GM19023 (cell line): ENCODE results near the gene ABCD1.
"Not testable (repeated sequence)": the region's sequence is repeated elsewhere in the genome, so short reads cannot be mapped to it uniquely, and the experiment has no call there.

ENCODE experiments used
- ATAC-seq: cut with Tn5 transposase; IDR thresholded peaks from one replicate; pipeline ENCODE4 v1.9.1; 2021; ENCODE audit warnings: mild to moderate bottlenecking, moderate library complexity; ENCODE audit not compliant: unreplicated experiment

Gene ABCD1

GRCh38 chrX:153707406-153707805, 17.2 kb upstream of the ABCD1 start:
- ATAC-seq = no peak

- no peak for ATAC-seq
Observed at GRCh38 chrX:153708415-153708814, 16.2 kb upstream of the ABCD1 start.

DNA sequence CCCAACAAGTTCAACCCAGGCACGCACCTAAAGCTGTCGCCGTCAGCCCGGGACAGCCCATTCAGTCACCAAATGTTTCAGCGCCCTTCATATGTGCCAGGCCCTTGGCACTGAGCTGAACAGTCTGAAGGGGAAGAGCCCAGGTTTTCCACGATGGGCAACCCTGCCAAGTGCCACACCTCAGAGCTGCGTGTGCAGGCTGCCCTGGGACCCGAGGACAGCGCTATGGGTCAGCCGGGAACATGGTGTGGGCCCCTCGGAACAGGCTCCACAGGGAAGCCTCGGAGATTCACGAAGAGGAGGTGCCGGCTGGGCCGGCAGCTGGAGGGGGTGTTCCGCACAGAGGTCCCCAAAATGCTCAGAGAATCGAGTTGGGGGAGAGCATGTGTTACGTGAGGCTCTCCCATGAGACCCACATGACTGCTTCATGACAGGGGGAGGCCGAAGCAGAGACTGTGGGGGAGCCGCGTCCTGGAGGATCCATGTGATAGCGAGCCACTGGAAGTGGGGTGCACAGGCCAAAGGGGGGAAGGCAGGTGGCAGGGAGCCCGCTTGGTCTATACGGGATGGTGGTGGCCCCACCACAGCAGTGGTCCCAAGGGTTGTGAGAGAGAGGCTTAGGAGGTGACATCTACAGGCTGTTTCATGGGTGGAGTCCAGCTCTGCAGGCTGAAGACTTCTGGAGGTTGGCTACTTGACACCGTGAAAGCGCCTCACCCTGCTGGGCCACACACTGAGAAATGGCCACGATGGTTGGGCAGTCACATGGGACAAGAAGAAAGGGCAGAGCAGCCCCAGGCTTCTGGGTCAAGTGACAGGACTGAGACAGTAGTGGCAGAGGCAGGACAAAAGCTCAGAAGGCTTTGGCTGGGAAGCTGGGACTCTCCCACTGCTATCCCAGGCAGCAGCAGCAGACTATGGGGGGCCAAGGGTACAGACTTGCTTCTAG, 14.7 kb upstream of the ABCD1 start:
- no peak for ATAC-seq

DNA sequence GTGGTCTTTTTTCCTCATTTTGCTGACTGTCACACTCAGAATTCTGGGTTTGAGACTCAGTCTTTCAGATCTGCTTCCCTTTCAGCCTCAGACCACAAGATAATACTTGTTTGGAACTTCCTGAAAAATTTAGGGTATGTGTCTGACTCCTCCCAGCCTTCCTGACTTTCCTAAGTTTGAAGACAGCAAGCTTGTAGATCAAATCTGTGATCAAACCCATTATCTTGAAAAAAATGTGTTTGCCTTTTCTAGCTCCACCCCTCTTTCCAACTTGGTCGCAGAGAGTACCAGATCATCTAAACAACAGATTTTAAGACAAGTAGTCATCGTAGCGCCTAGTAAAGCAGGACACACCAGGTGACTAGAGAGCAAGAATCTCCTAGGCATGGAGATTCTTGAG, 10.4 kb upstream of the ABCD1 start:
- ATAC-seq = no peak

- no peak for ATAC-seq
Observed at GRCh38 chrX:153717445-153717844, 7.2 kb upstream of the ABCD1 start.

DNA sequence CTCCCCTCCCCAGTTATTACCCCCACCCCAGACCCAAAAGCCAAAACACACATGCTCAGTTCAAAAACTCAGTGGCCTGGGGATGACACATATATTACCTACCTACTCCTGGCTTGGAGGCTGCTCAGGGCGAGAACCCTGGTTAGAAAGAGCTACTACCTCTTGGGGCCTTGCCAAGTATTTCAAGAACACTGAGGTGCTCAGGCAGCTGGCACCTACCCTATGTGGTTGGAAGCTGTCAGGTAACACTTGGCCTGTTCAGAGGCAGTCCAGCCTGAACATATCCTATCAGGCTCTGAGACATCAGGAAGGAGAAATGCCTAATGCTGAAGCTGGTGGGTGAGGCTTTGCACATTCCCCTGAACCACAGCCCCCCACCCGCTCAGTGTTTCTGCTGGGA, 5.4 kb upstream of the ABCD1 start:
- ATAC-seq = no peak

- no peak for ATAC-seq
Observed at GRCh38 chrX:153719701-153720100, 5.0 kb upstream of the ABCD1 start.

DNA sequence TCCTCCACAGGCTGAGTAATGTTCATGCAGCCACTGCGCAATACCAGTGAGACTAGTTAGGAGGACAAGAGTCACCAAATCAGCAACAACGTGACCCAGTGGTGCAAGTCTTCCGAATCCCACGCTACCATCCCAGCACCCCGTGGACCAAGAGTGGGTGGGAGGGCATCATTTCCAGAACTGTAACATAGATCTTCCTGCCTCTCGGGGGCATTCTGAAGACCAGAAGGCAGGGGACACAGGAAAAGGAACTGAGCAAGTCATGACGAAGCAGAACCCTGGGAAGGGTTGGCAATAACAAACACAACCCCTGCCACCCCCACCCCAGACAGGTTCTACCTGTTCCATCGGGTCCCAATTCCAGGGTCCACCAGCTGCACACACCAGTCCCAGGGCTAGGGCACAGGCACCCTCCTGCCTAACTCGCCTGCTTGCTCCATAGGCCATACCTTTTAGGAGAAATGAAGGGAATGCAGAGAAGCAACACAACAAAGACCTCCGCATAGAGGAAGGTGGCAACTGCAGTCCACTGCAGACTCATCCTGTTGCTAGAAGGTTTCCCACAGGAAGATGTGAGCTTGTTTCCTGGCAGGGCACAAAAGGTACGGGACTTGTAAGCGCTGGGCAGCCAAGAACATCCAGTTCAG, 1.8 kb upstream of the ABCD1 start:
- no peak for ATAC-seq

DNA sequence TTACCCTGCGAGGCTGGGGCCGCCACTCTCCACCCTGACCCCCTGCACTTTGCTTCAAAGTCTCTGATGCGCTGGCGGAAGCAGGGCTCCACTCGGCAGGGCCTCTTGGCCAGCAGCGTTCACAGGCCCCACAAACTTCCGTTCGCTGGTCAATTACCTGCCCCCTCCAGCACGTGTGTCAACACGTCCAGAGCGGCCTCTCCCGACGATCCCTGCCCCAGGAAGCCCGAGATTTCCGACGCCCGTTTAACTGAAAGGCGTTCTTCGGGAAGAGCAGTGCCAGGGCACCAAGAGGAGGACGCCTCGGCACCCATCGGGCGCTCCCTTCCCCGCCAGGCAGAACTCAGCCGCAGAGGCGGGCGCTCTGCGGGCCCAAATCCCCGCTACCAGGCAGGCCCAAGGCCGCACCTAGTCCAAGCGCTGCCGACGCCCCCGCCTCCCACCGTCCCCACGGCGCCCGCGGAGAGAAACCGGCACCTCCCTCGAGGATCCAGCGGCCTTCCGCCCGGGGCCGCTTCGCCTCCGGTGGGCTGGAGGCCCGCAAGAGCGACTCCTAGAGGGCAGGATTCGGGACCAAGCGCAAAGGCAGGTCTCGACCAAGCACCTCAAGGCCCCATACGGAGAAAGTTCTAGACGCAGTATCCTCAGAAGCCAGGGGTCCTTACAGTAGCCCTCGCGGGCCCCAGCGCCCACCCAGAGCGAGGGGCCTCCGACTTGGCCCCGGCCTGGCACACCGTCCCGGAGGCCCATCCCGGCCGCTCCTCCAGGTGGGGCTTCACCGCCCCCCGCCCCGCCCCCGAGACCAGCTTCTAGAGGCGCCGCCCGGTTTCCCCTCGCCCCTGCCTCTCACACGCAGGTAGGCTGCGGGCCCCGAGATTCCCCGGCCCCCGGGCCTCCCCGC, 1.1 kb upstream of the ABCD1 start:
- peak; percentile 32 for ATAC-seq

GRCh38 chrX:153725039-153725831, 579 bp downstream of the ABCD1 start:
- ATAC-seq = peak; percentile 4

- no peak for ATAC-seq
Observed at GRCh38 chrX:153725832-153726285, 1.2 kb downstream of the ABCD1 start.

GRCh38 chrX:153726286-153727122, 1.8 kb downstream of the ABCD1 start:
- ATAC-seq = peak; percentile 47

DNA sequence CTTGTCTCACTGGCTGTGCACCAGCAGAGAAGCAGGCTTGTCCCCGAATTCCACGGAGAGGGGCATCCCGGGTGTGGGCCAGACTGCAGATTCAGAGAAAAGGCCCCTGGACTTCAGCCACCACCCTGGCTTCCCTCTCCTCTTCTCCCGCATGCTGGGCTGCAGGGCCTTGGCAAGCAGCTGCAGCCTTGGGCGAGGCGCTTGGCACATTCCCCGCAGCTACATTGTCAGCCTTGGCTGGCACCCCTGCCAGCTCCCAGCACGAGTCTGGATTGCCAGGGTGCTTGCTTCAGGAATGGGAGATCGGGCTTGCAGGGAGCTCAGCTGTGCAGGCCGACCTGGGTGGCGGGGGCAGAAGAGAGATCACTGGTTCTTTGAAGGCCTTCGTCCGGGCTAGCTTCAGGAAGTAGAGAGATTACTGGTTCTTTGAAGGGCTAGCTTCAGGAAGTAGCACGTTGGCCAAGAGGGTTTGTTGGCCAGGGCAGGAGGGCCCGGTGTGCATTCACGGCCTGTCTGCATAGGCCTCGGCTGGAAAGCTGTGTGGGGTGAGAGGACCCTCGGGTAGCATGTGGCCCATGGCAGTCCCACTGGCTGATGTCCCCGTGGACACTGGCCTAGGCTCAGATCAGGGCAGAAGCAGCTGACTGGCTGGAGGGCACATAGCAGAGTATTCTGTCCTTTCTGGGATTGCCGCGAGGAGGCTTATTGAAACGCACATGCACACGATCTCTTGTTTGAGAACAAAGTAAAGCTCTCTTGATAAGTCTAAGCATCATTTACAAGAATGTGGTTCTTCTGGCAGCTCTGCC, 2.7 kb downstream of the ABCD1 start:
- no peak for ATAC-seq

DNA sequence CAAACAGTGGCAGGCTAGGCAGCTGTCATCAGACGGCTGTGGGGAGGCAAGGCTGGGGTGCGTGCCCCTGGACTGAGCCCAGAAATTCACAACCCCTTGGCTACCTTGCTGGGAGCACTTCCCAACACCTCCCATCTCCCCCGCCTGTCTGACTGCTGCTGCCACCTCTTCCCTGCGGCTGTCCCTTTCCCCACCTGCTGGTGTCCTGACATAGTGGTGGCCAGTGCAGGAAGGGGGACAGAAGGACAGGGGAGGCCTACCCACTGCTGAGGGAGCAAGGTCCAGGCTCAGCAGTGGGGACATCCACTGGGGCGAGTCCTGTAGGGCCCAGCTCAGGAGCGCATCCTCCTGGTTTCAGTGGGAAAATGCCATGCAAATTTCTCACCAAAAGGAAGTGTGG, 3.4 kb downstream of the ABCD1 start:
- ATAC-seq = no peak

GRCh38 chrX:153728951-153729631, 4.4 kb downstream of the ABCD1 start:
- ATAC-seq = no peak

DNA sequence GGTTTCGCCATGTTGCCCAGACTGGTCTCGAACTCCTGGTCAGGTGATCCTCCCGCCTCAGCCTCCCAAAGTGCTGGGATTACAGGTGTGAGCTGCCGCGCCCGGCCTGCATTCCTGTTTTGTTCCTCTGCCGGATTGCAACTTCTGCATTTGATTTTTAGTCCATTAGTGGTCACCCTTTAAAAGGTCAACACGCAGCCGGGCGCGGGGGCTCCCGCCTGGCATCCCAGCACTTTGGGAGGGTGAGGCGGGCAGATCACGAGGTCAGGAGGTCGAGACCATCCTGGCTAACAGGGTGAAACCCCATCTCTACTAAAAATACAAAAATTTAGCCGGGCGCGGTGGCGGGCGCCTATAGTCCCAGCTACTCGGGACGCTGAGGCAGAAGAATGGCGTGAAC, 5.5 kb downstream of the ABCD1 start:
- not testable (repeated sequence) for ATAC-seq

GRCh38 chrX:153731117-153731844, 6.6 kb downstream of the ABCD1 start:
- no peak for ATAC-seq
